Panc1 (cell line): ENCODE data around the gene SLC19A1.

Experiments used
- CTCF ChIP-seq: fragments of 450-650 bp; IDR thresholded peaks from 2 replicates; pipeline ENCODE4 v1.5.1; 2017; ENCODE audit warnings: mild to moderate bottlenecking
- POLR2AphosphoS5 ChIP-seq: IDR thresholded peaks from 2 replicates; pipeline ENCODE4 v1.6.1; 2012; ENCODE audit warnings: mild to moderate bottlenecking, low read depth, low read length, moderate library complexity
- REST ChIP-seq, 2 experiments: IDR thresholded peaks; 2 replicates each; pipeline ENCODE4 v1.6.1; 2011 to 2012; ENCODE audit warnings: low read depth in 2 of 2, control low read depth in 1 of 2, low read length in 1 of 2, mild to moderate bottlenecking in 1 of 2, moderate library complexity in 1 of 2; ENCODE audit not compliant: insufficient read depth in 1 of 2
- SIN3A ChIP-seq: IDR thresholded peaks from 2 replicates; pipeline ENCODE4 v1.6.1; 2012; ENCODE audit warnings: low read depth, mild to moderate bottlenecking, low read length, moderate library complexity, borderline replicate concordance; ENCODE audit not compliant: insufficient read depth

- TF ChIP-seq CTCF (no peak), POLR2AphosphoS5 (no peak), REST (IDR thresholded peaks at IDR 0.05; ENCODE audit: insufficient read depth in 1 of 2, low read depth in 2 of 2, low read length in 1 of 2) (no peak), SIN3A (no peak)
Measured at GRCh38 chr21:45465611-45466329, 76.5 kb downstream of the SLC19A1 start.
